ENCODE results near the gene SLC37A3. TPM values are rescaled to one million over a fixed set of nuclear protein-coding genes. Genes with fewer than 3 reads are reported as not detected.
"Not testable (repeated sequence)": the region's sequence is repeated elsewhere in the genome, so short reads cannot be mapped to it uniquely, and the experiment has no call there.

Gene SLC37A3
- total RNA-seq, 4 donors from 2014 or later = 71.9 to 123 (median 86.9) TPM

- peaks cover 8 to 13% of the 10 kb centered on the region in 2 donors for H3K36me3 ChIP-seq
- intact Hi-C loops (cut with DNase I) = no loop called here
- DNase-seq = peak in 1 of 2 donors; percentile 24
Observed at GRCh38 chr7:140342727-140343514, 55.4 kb downstream of the SLC37A3 start.

GRCh38 chr7:140338959-140339358 lies 59.4 kb downstream of the SLC37A3 start:
- WGBS, 2 donors = 88 to 96% methylated on average over 1 of the region's 1 CpG
- DNase-seq; intact Hi-C loops (cut with DNase I); H3K4me3 ChIP-seq (replicated peaks in 1 of 3); H3K9me3 ChIP-seq; H3K27me3 ChIP-seq; H3K4me1 ChIP-seq; H3K27ac ChIP-seq: not testable (repeated sequence)
- peaks cover 14 to 19% of the 10 kb centered on the region in 2 donors for H3K36me3 ChIP-seq

More at GRCh38 chr7:140342727-140343514, 55.4 kb downstream of the SLC37A3 start:
- Histone ChIP-seq H3K9me3 (no peaks in the 10 kb centered on the region), H3K27ac (no peak overlapping the region), H3K4me3 (replicated peaks in 1 of 3) (no peak overlapping the region), H3K27me3 (no peaks in the 10 kb centered on the region), H3K4me1 (no peaks in the 10 kb centered on the region)
- TF ChIP-seq CTCF (IDR thresholded peaks at IDR 0.05) (peak in 3 of 6 experiments; percentile 30 to 36 (median 33)), POLR2A (IDR thresholded peaks at IDR 0.05) (no peak)
- WGBS, 2 donors = 72 to 77% methylated on average over 13 of the region's 13 CpGs

- Histone ChIP-seq H3K4me3 (replicated peaks in 1 of 3) (no peak overlapping the region), H3K27ac (no peak overlapping the region), H3K27me3 (no peaks in the 10 kb centered on the region), H3K36me3 (peaks cover 10 to 13% of the 10 kb centered on the region in 2 donors), H3K4me1 (peaks cover 5 to 10% of the 10 kb centered on the region in 2 donors), H3K9me3 (no peaks in the 10 kb centered on the region)
- TF ChIP-seq CTCF (IDR thresholded peaks at IDR 0.05) (no peak), POLR2A (IDR thresholded peaks at IDR 0.05) (no peak)
- WGBS, 2 donors = 85 to 88% methylated on average over 8 of the region's 8 CpGs
- DNase-seq = no peak
- intact Hi-C loops (cut with DNase I) = no loop called here
Observed at GRCh38 chr7:140334341-140335057, 63.8 kb downstream of the SLC37A3 start.

- intact Hi-C loops (cut with DNase I) = no loop called here
- Histone ChIP-seq H3K4me1 (peaks cover 5 to 10% of the 10 kb centered on the region in 2 donors), H3K36me3 (peaks cover 10 to 13% of the 10 kb centered on the region in 2 donors), H3K27me3 (no peaks in the 10 kb centered on the region), H3K27ac (no peak overlapping the region), H3K9me3 (no peaks in the 10 kb centered on the region), H3K4me3 (replicated peaks in 1 of 3) (no peak overlapping the region)
- no peak for TF ChIP-seq CTCF (IDR thresholded peaks at IDR 0.05)
- TF ChIP-seq POLR2A (IDR thresholded peaks at IDR 0.05) = no peak
- WGBS, 2 donors = 94 to 95% methylated on average over 5 of the region's 5 CpGs
- no peak for DNase-seq
Observed at GRCh38 chr7:140333686-140334085, 64.6 kb downstream of the SLC37A3 start.

- Histone ChIP-seq H3K27me3 (no peaks in the 10 kb centered on the region), H3K27ac (no peak overlapping the region), H3K4me1 (peaks cover 5 to 10% of the 10 kb centered on the region in 2 donors), H3K4me3 (replicated peaks in 1 of 3) (no peak overlapping the region), H3K36me3 (peaks cover 10 to 13% of the 10 kb centered on the region in 2 donors), H3K9me3 (no peaks in the 10 kb centered on the region)
- intact Hi-C loops (cut with DNase I) = no loop called here
- WGBS, 2 donors = 71 to 81% methylated on average over 10 of the region's 10 CpGs
- no peak for DNase-seq
- TF ChIP-seq POLR2A (IDR thresholded peaks at IDR 0.05) (no peak), CTCF (IDR thresholded peaks at IDR 0.05) (no peak)
Observed at GRCh38 chr7:140333223-140333622, 65.1 kb downstream of the SLC37A3 start.
